Stimulated activated naive CD8-positive, alpha-beta T cell treated with anti-CD3 and anti-CD28 coated beads, Interleukin-15, amount 100 ng/mL, for 72 hours (primary cell): ENCODE measurements around the gene EFCAB11.

Experiments used
- ATAC-seq: fragments of 150-1000 bp; cut with Tn5 transposase; 2 replicates; pipeline ENCODE4 v1.10.0; 2021; ENCODE audit warnings: mild to moderate bottlenecking, moderate library complexity
- DNase-seq, 2 donors: peaks; one replicate each; pipeline ENCODE4 v3.0.0; 2021 to 2022
- H3K27ac Mint-ChIP-seq, 2 donors: one replicate each; pipeline ENCODE4 v1.8.0; 2022; ENCODE audit warnings: mild to moderate bottlenecking in 2 of 2, mixed read lengths in 2 of 2, moderate library complexity in 2 of 2
- H3K27me3 Mint-ChIP-seq: one replicate; pipeline ENCODE4 v1.8.0; 2022; ENCODE audit warnings: mixed read lengths
- H3K4me1 Mint-ChIP-seq: one replicate; pipeline ENCODE4 v1.8.0; 2022; ENCODE audit warnings: mild to moderate bottlenecking, mixed read lengths
- H3K4me3 Mint-ChIP-seq, 2 donors: one replicate each; pipeline ENCODE4 v1.8.0; 2022; ENCODE audit warnings: mild to moderate bottlenecking in 2 of 2, mixed read lengths in 2 of 2, moderate library complexity in 1 of 2
- H3K9me3 Mint-ChIP-seq, 2 donors: one replicate each; pipeline ENCODE4 v1.8.0; 2022; ENCODE audit warnings: mixed read lengths in 2 of 2

EFCAB11 gene

GRCh38 chr14:89841851-89842250 lies 112.7 kb downstream of the EFCAB11 start:
- Mint-ChIP-seq H3K4me3 (no peak overlapping the region), H3K9me3 (peaks cover 5 to 14% of the 10 kb centered on the region in 2 donors), H3K4me1 (no peaks in the 10 kb centered on the region), H3K27me3 (no peaks in the 10 kb centered on the region), H3K27ac (no peak overlapping the region)
- ATAC-seq, result no peak
- DNase-seq, result no peak

- DNase-seq (no peak), ATAC-seq (no peak)
- H3K9me3 Mint-ChIP-seq, result peaks cover 5 to 8% of the 10 kb centered on the region in 2 donors
- H3K27me3 Mint-ChIP-seq, result no peaks in the 10 kb centered on the region
- H3K4me1 Mint-ChIP-seq, result no peaks in the 10 kb centered on the region
- no peak overlapping the region for H3K27ac Mint-ChIP-seq
- no peak overlapping the region for H3K4me3 Mint-ChIP-seq
Measured at GRCh38 chr14:89836830-89837469, 117.6 kb downstream of the EFCAB11 start.

- H3K27ac Mint-ChIP-seq, result no peak overlapping the region
- peaks cover 3 to 5% of the 10 kb centered on the region in 2 donors for H3K9me3 Mint-ChIP-seq
- H3K27me3 Mint-ChIP-seq, result no peaks in the 10 kb centered on the region
- H3K4me3 Mint-ChIP-seq, result no peak overlapping the region
- DNase-seq, result no peak
- no peaks in the 10 kb centered on the region for H3K4me1 Mint-ChIP-seq
- no peak for ATAC-seq
Measured at GRCh38 chr14:89833661-89834060, 120.9 kb downstream of the EFCAB11 start.

- Mint-ChIP-seq H3K27ac (no peak overlapping the region), H3K4me3 (no peak overlapping the region), H3K27me3 (no peaks in the 10 kb centered on the region), H3K4me1 (no peaks in the 10 kb centered on the region), H3K9me3 (peaks cover 0 to 5% of the 10 kb centered on the region in 2 donors)
- ATAC-seq (no peak), DNase-seq (no peak)
Measured at GRCh38 chr14:89833120-89833532, 121.4 kb downstream of the EFCAB11 start.

DNA sequence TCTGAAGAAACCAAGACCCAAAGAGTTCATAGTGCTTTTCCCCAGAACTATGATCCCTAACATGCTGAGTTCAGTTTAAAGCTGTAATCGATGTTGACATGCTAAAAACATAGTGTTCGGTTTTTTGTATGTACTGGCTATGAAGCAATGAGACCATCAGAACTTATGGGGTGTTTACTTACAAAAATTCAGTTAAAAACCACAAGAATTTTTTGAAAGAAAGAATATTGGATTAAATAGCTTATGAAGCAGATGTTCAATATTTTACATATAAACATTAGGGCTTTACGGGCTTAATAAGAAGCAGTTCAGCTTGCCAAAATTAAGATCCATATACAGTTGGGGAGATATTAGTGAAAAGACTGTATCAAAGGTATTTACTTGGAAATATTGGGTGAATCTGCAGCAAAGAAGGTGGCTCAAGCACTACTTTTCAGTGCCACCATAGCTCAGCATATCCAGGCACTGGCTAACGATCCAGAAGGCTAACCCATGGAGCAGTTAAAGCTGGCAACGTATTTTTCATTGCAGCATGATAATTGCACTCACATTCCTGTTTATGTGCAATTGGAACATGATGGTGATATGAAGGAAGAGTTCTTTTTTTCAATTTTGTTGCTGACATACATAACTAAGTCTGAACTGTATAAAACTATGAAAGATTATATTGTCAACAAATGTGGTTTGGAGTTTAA lies 125.9 kb downstream of the EFCAB11 start:
- ATAC-seq (no peak), DNase-seq (no peak)
- Mint-ChIP-seq H3K27me3 (no peaks in the 10 kb centered on the region), H3K27ac (no peak overlapping the region), H3K4me1 (no peaks in the 10 kb centered on the region), H3K4me3 (no peak overlapping the region), H3K9me3 (peaks cover 4 to 7% of the 10 kb centered on the region in 2 donors)

DNA sequence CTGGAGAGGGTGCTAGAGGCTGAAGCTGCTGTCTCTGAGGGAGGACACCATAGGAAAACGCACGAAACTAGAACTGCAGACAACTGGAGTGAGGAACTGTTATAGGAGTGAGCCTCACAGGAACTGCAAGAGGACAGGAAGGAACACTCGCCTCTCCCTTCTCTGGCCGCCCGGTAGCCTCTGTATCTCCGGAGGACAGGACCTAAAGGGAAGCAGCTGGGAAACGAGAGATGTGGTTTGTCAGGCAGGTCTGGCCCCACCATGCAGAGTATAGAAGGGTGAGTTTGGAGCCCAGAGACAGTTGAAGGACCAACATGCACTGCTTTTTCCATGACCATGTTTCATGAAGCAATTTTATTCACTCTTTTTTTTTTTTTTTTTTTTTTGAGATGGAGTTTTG lies 127.3 kb downstream of the EFCAB11 start:
- DNase-seq, result no peak
- no peak overlapping the region for H3K27ac Mint-ChIP-seq
- no peaks in the 10 kb centered on the region for H3K27me3 Mint-ChIP-seq
- H3K4me1 Mint-ChIP-seq, result no peaks in the 10 kb centered on the region
- ATAC-seq, result no peak
- no peak overlapping the region for H3K4me3 Mint-ChIP-seq
- H3K9me3 Mint-ChIP-seq, result peaks cover 12 to 19% of the 10 kb centered on the region in 2 donors

DNA sequence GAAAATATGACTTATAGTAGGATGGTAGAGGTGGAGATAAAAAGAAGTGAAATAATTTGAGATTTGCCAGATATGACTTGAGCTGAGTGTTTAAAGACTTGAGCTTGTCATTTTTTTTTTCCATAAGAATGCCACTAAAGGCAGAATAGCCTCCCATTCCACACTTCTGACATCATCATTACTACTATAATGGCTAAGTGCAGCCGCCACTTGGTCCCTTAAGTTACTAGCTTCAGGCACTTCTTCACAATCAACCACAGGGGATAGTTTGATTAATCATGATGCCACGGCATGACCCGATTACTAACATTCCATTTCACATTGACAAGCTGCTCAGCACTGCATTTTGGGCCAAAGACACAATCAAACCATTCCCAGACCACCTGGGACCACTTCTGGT lies 127.9 kb downstream of the EFCAB11 start:
- H3K4me1 Mint-ChIP-seq, result no peaks in the 10 kb centered on the region
- H3K27me3 Mint-ChIP-seq, result no peaks in the 10 kb centered on the region
- no peak overlapping the region for H3K4me3 Mint-ChIP-seq
- peaks cover 12 to 19% of the 10 kb centered on the region in 2 donors for H3K9me3 Mint-ChIP-seq
- no peak overlapping the region for H3K27ac Mint-ChIP-seq
- no peak for ATAC-seq
- DNase-seq, result no peak

DNA sequence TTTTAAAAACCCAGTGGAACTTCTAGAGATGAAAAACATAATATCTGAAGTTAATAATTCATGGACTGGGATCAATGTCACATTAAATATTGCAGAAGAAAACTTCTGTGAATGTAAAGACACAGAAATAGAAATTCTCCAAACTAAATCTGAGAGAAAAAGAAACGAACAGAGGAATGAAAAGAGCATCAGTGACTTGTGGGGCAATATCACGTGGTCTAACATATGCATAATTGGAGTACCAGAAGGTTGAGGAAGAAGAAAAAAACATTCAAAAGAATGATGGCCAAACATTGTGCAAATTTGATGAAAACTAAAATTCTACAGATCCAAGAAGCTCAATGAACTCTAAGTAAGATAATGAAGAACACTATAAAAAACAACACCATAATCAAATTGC lies 130.8 kb downstream of the EFCAB11 start:
- H3K27me3 Mint-ChIP-seq, result no peaks in the 10 kb centered on the region
- no peak for ATAC-seq

GRCh38 chr14:89814126-89814525 lies 140.4 kb downstream of the EFCAB11 start:
- no peak overlapping the region for H3K27ac Mint-ChIP-seq
- H3K4me3 Mint-ChIP-seq, result no peak overlapping the region
- no peaks in the 10 kb centered on the region for H3K9me3 Mint-ChIP-seq
- H3K4me1 Mint-ChIP-seq, result no peaks in the 10 kb centered on the region
- DNase-seq, result no peak
- ATAC-seq, result no peak
- no peaks in the 10 kb centered on the region for H3K27me3 Mint-ChIP-seq

More for the DNA sequence above, 130.8 kb downstream of the EFCAB11 start:
- H3K4me1 Mint-ChIP-seq, result no peaks in the 10 kb centered on the region
- H3K4me3 Mint-ChIP-seq, result no peak overlapping the region
- DNase-seq, result no peak
- no peak overlapping the region for H3K27ac Mint-ChIP-seq
- H3K9me3 Mint-ChIP-seq, result peaks cover 12 to 19% of the 10 kb centered on the region in 2 donors

DNA sequence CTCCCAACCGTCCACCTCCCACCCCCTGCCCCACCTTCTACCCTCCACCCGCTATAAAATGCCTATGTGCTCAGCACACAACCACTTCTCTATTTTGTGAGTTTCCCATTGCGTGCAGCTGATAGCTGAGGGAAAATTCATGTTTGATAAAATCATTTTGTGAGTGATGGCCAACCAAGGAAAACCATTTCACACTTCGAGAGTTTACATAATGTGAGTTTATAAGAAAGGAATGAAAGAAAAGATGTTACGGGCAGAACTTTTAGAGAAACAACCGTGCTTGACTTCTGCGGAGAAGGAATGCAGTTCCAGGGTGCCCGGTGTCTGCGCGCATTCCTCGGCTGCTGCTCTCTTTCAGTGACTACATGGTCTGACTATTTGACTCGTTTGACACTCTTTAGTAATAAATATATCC lies 140.9 kb downstream of the EFCAB11 start:
- ATAC-seq (no peak), DNase-seq (no peak)
- no peak overlapping the region for H3K27ac Mint-ChIP-seq
- H3K27me3 Mint-ChIP-seq, result no peaks in the 10 kb centered on the region
- no peak overlapping the region for H3K4me3 Mint-ChIP-seq
- no peaks in the 10 kb centered on the region for H3K9me3 Mint-ChIP-seq
- no peaks in the 10 kb centered on the region for H3K4me1 Mint-ChIP-seq

GRCh38 chr14:89811954-89812575 lies 142.5 kb downstream of the EFCAB11 start:
- Mint-ChIP-seq H3K4me1 (no peaks in the 10 kb centered on the region), H3K9me3 (no peaks in the 10 kb centered on the region), H3K4me3 (no peak overlapping the region), H3K27me3 (no peaks in the 10 kb centered on the region), H3K27ac (peak overlapping the region in 1 of 2 donors; percentile 77)
- no peak for DNase-seq
- no peak for ATAC-seq

DNA sequence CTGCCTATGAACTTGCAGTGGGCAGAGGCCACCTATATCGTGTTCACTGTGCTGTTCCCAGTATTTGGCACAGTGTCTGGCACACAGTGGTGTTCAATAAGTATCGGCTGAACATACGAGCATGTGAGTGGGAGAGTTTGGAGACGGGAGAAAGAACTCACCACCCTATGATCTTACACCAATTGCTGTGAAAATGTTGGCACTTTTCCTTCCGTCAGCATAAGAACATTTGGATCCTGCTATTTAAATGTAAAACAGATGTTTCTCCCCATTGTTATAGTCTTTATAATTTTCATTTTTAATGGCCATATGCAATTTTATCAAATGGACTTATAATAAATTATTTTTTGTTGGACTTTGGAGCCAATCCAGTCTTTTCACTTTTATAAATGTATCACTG lies 144.4 kb downstream of the EFCAB11 start:
- Mint-ChIP-seq H3K27ac (no peak overlapping the region), H3K4me3 (no peak overlapping the region), H3K9me3 (no peaks in the 10 kb centered on the region), H3K27me3 (no peaks in the 10 kb centered on the region), H3K4me1 (no peaks in the 10 kb centered on the region)
- ATAC-seq (no peak), DNase-seq (no peak)

GRCh38 chr14:89807892-89808291 lies 146.6 kb downstream of the EFCAB11 start:
- ATAC-seq (no peak), DNase-seq (no peak)
- no peaks in the 10 kb centered on the region for H3K9me3 Mint-ChIP-seq
- no peaks in the 10 kb centered on the region for H3K4me1 Mint-ChIP-seq
- no peaks in the 10 kb centered on the region for H3K27me3 Mint-ChIP-seq
- no peak overlapping the region for H3K27ac Mint-ChIP-seq
- no peak overlapping the region for H3K4me3 Mint-ChIP-seq

- H3K4me3 Mint-ChIP-seq, result no peak overlapping the region
Measured at GRCh38 chr14:89807151-89807550, 147.4 kb downstream of the EFCAB11 start.

GRCh38 chr14:89806451-89806850 lies 148.1 kb downstream of the EFCAB11 start:
- H3K4me1 Mint-ChIP-seq, result no peaks in the 10 kb centered on the region
- no peak overlapping the region for H3K27ac Mint-ChIP-seq
- ATAC-seq (no peak), DNase-seq (no peak)
- H3K4me3 Mint-ChIP-seq, result no peak overlapping the region
- H3K27me3 Mint-ChIP-seq, result no peaks in the 10 kb centered on the region
- H3K9me3 Mint-ChIP-seq, result no peaks in the 10 kb centered on the region

More at GRCh38 chr14:89807151-89807550, 147.4 kb downstream of the EFCAB11 start:
- no peaks in the 10 kb centered on the region for H3K4me1 Mint-ChIP-seq
- DNase-seq, result no peak
- no peaks in the 10 kb centered on the region for H3K9me3 Mint-ChIP-seq
- H3K27me3 Mint-ChIP-seq, result no peaks in the 10 kb centered on the region
- no peak for ATAC-seq
- H3K27ac Mint-ChIP-seq, result no peak overlapping the region

DNA sequence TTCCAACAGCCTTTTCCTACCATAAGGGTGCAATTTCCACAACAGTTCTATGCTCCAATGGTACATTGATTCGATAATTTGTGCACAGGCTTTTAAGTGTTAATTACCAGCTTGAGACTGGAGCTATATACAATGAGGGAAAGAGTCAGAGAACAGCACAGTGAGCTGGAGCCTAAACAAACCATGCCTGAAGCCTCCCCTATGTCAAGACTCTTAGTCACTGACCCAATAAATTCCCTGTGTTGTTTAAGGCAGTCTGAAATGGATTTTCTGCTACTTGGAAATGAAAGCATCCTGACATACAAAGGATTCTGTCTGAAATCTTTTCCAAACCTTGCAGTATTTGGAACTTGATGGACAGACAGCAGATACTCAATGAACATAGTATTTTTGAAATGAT lies 149.0 kb downstream of the EFCAB11 start:
- no peaks in the 10 kb centered on the region for H3K4me1 Mint-ChIP-seq
- no peak overlapping the region for H3K27ac Mint-ChIP-seq
- H3K4me3 Mint-ChIP-seq, result no peak overlapping the region

More for the DNA sequence above, 149.0 kb downstream of the EFCAB11 start:
- H3K27me3 Mint-ChIP-seq, result no peaks in the 10 kb centered on the region
- ATAC-seq (no peak), DNase-seq (no peak)
- H3K9me3 Mint-ChIP-seq, result no peaks in the 10 kb centered on the region
